ENCODE measurements around the gene ZNF394.
"Not testable (repeated sequence)": the region's sequence is repeated elsewhere in the genome, so short reads cannot be mapped to it uniquely, and the experiment has no call there.

ZNF394 gene

DNA sequence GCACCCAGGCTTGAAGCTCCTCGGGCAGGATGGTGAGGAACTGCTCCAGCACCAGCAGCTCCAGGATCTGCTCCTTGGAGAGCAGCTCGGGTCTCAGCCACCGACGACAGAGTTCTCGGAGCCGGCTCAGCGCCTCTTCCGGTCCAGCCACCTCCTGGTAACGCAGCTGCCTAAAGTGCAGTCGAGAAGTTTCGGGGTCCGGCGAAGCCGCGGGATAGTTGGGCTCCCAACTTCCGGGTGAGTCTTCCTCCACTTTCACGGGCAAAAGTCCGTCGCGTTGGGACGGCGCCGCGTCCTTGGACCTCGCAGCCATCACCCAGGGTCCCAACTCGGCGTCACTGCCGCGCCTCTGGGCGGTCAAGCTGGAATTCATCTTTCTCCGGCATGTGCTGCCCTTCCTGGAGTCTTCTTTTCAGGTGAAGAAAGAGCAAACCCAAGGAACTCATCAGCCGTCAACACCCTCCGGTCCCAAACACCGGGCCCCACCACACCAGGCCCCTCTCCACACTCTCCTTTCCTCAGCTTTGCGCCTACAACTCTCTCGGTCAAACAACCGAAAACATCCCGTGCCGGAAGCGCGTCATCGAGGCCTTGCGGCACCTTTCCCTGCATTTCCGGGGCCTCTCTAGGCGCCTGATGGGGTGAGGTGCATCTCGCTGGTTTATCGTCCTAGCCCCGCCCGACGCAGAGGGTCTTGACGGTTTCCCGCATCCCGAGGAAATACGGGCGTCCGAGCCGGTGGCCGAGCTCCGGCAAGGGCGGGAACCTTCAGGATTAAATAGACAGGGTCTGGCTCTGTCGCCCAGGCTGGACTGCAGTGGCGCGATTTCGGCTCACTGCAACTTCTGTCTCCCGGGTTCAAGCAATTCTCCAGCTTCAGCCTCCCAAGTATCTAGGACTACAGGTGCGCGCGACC is at the start of gene ZNF394:
TSS of gene ZNF394 (minus strand) at position 561 of the 916 bp plus-strand sequence. CDS start at position 373, 188 bp downstream.
- peak within 1 kb of the TSS; percentile 97 for H3K27ac Mint-ChIP-seq
- peaks cover 17% of the 10 kb centered on the region for H3K4me1 Mint-ChIP-seq (ENCODE audit: low read depth)
- H3K36me3 Mint-ChIP-seq (ENCODE audit: low read depth) = peaks cover 45% of the 10 kb centered on the region
- no peaks in the 10 kb centered on the region for H3K27me3 Mint-ChIP-seq (ENCODE audit: low read depth)
- H3K9me3 Mint-ChIP-seq = peaks cover 13% of the 10 kb centered on the region
- peak within 1 kb of the TSS; percentile 96 for H3K4me3 Mint-ChIP-seq

DNA sequence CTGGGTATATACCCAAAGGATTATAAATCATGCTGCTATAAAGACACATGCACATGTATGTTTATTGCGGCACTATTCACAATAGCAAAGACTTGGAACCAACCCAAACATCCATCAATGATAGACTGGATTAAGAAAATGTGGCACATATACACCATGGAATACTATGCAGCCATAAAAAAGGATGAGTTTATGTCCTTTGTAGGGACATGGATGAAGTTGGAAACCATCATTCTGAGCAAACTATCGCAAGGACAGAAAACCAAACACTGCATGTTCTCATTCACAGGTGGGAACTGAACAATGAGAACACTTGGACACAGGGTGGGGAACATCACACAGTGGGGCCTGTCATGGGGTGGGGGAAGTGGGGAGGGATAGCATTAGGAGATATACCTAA is 49.5 kb upstream of the ZNF394 start:
- H3K4me3 Mint-ChIP-seq; H3K27me3 Mint-ChIP-seq (ENCODE audit: low read depth); H3K27ac Mint-ChIP-seq: not testable (repeated sequence)
- Mint-ChIP-seq H3K36me3 (ENCODE audit: low read depth) (peaks cover 22% of the 10 kb centered on the region), H3K4me1 (ENCODE audit: low read depth) (peaks cover 21% of the 10 kb centered on the region), H3K9me3 (peaks cover 32% of the 10 kb centered on the region)

DNA sequence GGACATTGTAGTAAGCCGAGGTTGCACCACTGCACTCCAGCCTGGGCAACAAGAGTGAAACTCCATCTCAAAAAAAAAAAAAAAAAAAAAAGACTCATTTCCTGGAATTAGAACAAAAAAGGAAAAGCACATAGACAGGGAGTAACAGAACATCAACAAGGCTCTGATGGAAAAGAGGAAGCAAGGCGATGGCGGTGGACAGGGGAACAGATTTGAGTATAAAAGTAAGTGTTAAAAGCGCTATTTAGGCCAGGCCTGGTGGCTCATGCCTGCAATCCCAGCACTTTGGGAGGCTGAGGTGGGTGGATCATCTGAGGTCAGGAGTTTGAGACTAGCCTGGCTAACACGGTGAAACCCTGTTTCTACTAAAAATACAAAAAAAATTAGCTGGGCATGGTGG is 45.2 kb upstream of the ZNF394 start:
- not testable (repeated sequence) for H3K4me1 Mint-ChIP-seq (ENCODE audit: low read depth); H3K27me3 Mint-ChIP-seq (ENCODE audit: low read depth); H3K4me3 Mint-ChIP-seq; H3K27ac Mint-ChIP-seq
- H3K9me3 Mint-ChIP-seq = peaks cover 58% of the 10 kb centered on the region
- H3K36me3 Mint-ChIP-seq (ENCODE audit: low read depth) = peaks cover 26% of the 10 kb centered on the region

DNA sequence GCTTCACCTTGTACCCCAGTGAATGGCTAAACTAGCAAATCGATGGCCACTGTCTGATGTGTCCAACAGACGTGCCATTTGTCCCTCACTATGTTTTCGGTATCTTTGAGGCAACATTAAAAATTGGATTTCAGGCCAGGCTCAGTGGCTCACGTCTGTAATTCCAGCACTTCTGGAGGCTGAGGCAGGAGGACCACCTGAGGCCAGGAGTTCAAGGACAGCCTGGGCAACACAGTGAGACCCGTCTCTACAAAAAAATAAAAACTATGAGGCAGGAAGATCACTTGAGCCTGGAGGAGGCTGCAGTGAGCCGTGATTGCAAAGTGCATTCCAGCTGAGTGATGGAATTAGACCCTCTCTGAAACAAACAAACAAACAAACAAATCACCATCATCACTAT is 43.8 kb upstream of the ZNF394 start:
- peaks cover 58% of the 10 kb centered on the region for H3K9me3 Mint-ChIP-seq
- H3K27ac Mint-ChIP-seq = no peak overlapping the region
- no peaks in the 10 kb centered on the region for H3K27me3 Mint-ChIP-seq (ENCODE audit: low read depth)
- no peak overlapping the region for H3K4me3 Mint-ChIP-seq
- H3K4me1 Mint-ChIP-seq (ENCODE audit: low read depth) = no peaks in the 10 kb centered on the region
- H3K36me3 Mint-ChIP-seq (ENCODE audit: low read depth) = peaks cover 23% of the 10 kb centered on the region

DNA sequence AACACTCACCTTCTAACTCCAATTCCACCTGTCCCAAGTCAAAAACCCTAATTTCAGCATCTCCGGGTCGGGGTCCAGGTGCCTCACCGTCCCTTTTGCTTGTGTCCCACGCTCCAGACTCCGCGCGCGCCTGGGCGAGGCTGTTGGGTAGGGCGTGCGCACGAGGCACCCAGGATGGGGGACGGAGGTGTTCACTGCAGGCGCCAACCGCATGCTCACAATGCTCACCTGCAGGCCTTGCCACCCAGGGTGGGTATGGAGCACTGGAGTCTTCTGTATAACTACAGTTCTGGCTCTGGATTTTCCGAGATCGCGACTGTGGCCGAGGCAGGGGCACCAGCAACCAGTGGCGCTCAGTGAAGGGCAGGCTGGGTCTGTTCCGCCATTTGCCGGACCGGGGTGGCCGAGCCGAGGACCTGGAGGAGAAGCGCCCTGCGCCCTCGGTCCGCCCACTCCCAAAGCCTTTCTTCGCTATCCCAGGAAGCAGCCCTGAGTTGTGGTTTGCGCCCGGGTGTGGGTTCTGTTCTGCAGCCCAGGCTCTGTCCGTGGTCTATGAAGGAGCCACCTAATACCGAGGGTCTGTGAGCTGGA is 43.1 kb upstream of the ZNF394 start:
- peaks cover 61% of the 10 kb centered on the region for H3K9me3 Mint-ChIP-seq
- H3K27ac Mint-ChIP-seq = no peak overlapping the region
- no peaks in the 10 kb centered on the region for H3K27me3 Mint-ChIP-seq (ENCODE audit: low read depth)
- no peaks in the 10 kb centered on the region for H3K4me1 Mint-ChIP-seq (ENCODE audit: low read depth)
- peaks cover 18% of the 10 kb centered on the region for H3K36me3 Mint-ChIP-seq (ENCODE audit: low read depth)
- H3K4me3 Mint-ChIP-seq = no peak overlapping the region

DNA sequence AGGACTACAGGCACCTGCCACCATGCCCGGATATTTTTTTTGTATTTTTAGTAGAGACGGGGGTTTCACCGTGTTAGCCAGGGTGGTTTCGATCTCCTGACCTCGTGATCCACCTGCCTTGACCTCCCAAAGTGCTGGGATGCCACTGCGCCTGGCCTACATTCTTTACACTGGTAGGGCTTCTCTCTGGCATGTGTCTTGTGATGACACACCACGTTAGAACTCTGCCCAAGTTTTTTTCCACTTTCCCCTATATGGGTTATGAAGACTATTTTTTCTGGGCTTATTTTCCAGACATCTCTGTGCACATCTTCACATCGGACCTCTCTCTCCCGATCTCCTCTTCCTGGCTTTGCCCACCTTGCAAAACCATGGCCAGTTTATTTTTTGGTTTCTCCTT is 41.1 kb upstream of the ZNF394 start:
- Mint-ChIP-seq H3K4me1 (ENCODE audit: low read depth) (no peaks in the 10 kb centered on the region), H3K9me3 (peaks cover 63% of the 10 kb centered on the region), H3K27ac (no peak overlapping the region), H3K27me3 (ENCODE audit: low read depth) (no peaks in the 10 kb centered on the region), H3K36me3 (ENCODE audit: low read depth) (peaks cover 19% of the 10 kb centered on the region), H3K4me3 (no peak overlapping the region)

DNA sequence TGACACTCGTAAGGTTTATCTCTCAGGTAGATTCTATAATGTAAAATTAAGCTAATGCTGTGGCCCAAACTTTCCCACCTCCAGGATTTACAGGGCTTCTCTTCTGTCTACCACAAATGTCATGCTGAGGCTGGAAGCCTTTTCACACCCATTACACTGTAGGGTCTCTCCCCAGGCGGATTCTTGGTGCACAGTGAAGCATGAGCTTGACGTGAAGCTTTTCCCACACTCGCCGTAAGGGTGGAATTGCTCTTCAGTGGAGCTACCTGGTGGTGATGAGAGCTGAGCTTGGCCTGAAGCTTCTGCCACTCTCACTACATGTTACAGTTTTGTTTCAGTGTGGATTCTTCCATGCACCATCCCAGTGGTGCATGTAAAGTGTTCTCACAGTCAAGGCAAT is 40.5 kb upstream of the ZNF394 start:
- H3K27me3 Mint-ChIP-seq (ENCODE audit: low read depth) = no peaks in the 10 kb centered on the region
- H3K4me3 Mint-ChIP-seq = no peak overlapping the region
- peaks cover 68% of the 10 kb centered on the region for H3K9me3 Mint-ChIP-seq
- peaks cover 22% of the 10 kb centered on the region for H3K36me3 Mint-ChIP-seq (ENCODE audit: low read depth)
- H3K4me1 Mint-ChIP-seq (ENCODE audit: low read depth) = no peaks in the 10 kb centered on the region
- H3K27ac Mint-ChIP-seq = no peak overlapping the region

DNA sequence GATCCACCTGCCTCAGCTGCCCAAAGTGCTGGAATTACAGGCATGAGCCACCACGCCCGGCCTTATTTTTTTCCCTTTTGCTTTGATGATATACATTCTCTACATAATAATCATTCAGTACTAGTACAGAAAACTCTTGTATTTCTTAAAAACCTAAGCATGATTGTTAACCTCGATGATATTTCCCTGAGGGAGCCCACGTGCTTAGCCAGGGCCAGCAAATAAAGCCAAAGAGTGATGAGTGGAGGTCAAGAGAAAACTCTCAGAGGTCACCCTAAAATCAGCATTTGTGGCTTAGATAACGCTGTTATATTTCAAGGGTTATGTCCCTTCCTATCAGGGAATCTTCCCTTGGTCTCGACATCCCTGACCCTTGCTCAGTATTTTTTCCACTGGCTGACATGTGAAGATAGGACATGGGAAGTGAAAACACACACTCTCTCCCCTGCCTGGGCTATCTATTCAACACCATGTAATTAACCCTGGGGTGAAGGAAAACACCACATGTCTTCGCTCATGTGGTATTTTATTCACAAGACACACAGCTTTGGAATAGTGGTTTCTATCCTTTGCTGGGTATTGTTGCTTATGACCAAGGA is 39.2 kb upstream of the ZNF394 start:
- Mint-ChIP-seq H3K9me3 (peaks cover 69% of the 10 kb centered on the region), H3K27me3 (ENCODE audit: low read depth) (no peaks in the 10 kb centered on the region), H3K4me3 (no peak overlapping the region), H3K27ac (no peak overlapping the region), H3K4me1 (ENCODE audit: low read depth) (no peaks in the 10 kb centered on the region), H3K36me3 (ENCODE audit: low read depth) (peaks cover 23% of the 10 kb centered on the region)

DNA sequence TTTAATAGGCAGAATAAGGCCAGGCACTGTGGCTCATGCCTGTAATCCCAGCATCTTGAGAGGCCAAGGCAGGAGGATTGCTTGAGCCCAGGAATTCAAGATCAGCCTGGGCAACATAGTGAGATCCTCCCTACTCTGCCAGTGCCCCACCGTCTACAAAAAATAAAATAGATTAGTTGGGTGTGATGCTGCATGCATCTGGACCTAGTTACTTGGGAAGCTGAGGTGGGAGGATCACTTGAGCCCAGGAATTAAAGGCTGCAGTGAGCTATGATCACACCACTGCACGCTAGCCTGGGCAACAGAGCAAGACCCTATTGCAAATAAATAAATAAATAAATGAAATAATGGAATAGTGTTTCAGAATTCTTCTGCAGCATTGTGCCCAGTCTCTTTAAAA is 35.6 kb upstream of the ZNF394 start:
- peaks cover 43% of the 10 kb centered on the region for H3K36me3 Mint-ChIP-seq (ENCODE audit: low read depth)
- peaks cover 72% of the 10 kb centered on the region for H3K9me3 Mint-ChIP-seq
- H3K27ac Mint-ChIP-seq = no peak overlapping the region
- H3K27me3 Mint-ChIP-seq (ENCODE audit: low read depth) = no peaks in the 10 kb centered on the region
- H3K4me1 Mint-ChIP-seq (ENCODE audit: low read depth) = no peaks in the 10 kb centered on the region
- no peak overlapping the region for H3K4me3 Mint-ChIP-seq

DNA sequence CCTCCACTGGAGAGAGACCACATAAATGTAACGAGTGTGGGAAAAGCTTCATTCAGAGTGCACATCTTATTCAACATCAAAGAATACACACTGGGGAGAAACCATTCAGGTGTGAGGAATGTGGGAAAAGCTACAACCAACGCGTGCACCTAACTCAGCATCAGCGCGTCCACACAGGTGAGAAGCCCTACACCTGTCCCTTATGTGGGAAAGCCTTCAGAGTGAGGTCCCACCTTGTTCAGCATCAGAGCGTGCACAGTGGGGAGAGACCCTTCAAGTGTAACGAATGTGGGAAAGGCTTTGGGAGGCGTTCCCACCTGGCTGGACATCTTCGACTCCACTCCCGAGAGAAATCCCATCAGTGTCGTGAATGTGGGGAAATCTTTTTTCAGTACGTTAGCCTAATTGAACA is 31.3 kb upstream of the ZNF394 start:
- Mint-ChIP-seq H3K27me3 (ENCODE audit: low read depth) (no peaks in the 10 kb centered on the region), H3K36me3 (ENCODE audit: low read depth) (peaks cover 74% of the 10 kb centered on the region), H3K4me3 (no peak overlapping the region), H3K4me1 (ENCODE audit: low read depth) (no peaks in the 10 kb centered on the region), H3K27ac (no peak overlapping the region), H3K9me3 (peaks cover 64% of the 10 kb centered on the region)

DNA sequence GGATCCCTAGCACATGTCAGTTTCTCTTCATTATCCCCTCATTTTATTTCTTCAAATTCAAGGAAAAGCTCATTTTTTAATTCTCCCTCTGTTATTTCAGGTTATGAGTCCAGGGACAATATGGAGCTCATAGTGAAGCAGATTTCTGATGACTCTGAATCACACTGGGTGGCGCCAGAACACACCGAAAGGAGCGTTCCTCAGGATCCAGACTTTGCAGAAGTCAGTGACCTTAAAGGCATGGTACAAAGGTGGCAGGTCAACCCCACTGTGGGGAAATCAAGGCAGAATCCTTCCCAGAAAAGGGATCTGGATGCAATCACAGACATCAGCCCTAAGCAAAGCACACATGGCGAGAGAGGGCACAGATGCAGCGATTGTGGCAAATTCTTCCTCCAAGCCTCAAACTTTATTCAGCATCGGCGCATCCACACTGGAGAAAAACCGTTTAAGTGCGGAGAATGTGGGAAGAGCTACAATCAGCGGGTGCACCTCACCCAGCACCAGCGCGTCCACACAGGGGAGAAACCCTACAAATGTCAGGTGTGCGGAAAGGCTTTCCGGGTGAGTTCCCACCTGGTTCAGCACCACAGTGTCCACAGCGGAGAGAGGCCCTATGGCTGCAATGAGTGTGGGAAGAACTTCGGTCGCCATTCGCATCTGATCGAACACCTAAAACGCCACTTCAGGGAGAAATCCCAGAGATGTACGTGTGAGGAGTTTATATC is 25.8 kb upstream of the ZNF394 start:
- H3K4me3 Mint-ChIP-seq = no peak overlapping the region
- peaks cover 68% of the 10 kb centered on the region for H3K36me3 Mint-ChIP-seq (ENCODE audit: low read depth)
- no peak overlapping the region for H3K27ac Mint-ChIP-seq
- H3K27me3 Mint-ChIP-seq (ENCODE audit: low read depth) = no peaks in the 10 kb centered on the region
- H3K4me1 Mint-ChIP-seq (ENCODE audit: low read depth) = no peaks in the 10 kb centered on the region
- peaks cover 34% of the 10 kb centered on the region for H3K9me3 Mint-ChIP-seq

DNA sequence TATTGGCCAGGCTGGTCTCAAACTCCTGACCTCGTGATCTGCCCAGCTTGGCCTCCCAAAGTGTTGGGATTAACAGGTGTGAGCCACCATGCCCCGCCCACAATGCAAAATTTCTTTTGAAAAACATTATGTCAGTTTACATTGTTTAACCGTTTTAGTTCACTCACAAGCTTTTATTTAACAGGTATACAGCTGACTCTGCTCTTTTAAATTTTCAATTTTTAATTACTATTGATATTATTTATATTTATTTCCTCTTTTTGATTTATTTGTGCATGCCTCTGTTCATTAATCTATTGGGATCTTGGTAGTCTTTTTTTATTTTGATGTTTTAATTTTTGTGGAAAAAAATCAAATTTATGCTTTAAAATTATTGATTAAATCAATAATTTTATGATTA is 21.3 kb upstream of the ZNF394 start:
- no peaks in the 10 kb centered on the region for H3K27me3 Mint-ChIP-seq (ENCODE audit: low read depth)
- H3K9me3 Mint-ChIP-seq = peaks cover 10% of the 10 kb centered on the region
- no peak overlapping the region for H3K4me3 Mint-ChIP-seq
- peaks cover 52% of the 10 kb centered on the region for H3K36me3 Mint-ChIP-seq (ENCODE audit: low read depth)
- H3K27ac Mint-ChIP-seq = no peak overlapping the region
- no peaks in the 10 kb centered on the region for H3K4me1 Mint-ChIP-seq (ENCODE audit: low read depth)

DNA sequence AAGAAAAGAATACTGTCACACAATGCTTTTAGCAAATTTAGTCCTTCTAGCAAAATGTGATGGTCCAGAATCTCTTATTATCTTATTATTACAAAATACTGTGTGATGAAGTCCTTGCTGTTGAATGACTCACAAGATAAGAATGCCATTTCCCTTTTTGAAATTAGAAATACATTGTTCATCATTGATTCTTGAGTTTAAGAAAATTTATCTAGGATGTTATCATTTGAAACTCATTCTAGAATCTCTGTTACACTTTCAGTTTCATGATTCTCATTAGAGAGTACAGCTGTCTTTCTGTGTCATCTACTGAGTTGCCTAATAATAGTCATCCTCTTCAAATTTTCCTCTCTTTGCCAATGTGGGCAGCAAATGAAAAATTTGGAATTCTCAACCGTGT is 14.0 kb upstream of the ZNF394 start:
- Mint-ChIP-seq H3K4me3 (no peak overlapping the region), H3K27me3 (ENCODE audit: low read depth) (no peaks in the 10 kb centered on the region), H3K9me3 (no peaks in the 10 kb centered on the region), H3K36me3 (ENCODE audit: low read depth) (peaks cover 41% of the 10 kb centered on the region), H3K27ac (no peak overlapping the region), H3K4me1 (ENCODE audit: low read depth) (peaks cover 6% of the 10 kb centered on the region)

DNA sequence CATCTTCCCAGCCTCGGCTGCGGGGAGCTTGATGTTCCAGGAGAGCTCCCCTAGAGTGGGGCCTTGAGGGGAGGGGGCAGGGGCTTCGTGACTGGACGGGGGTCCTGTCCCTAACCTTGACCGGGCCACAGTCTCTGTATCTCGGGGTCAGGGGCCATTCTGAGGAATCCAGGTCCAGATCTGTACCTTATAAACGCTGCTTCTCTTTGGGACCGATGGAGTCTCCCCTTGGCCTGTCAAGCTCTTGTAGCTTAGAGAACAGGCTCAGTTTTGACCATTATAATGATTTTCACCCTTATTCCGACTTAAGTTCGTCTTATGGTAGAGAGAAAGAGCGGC is 5.2 kb upstream of the ZNF394 start:
- peaks cover 3% of the 10 kb centered on the region for H3K9me3 Mint-ChIP-seq
- H3K27ac Mint-ChIP-seq = peak overlapping the region; percentile 96
- peaks cover 19% of the 10 kb centered on the region for H3K36me3 Mint-ChIP-seq (ENCODE audit: low read depth)
- H3K27me3 Mint-ChIP-seq (ENCODE audit: low read depth) = no peaks in the 10 kb centered on the region
- peak overlapping the region; percentile 96 for H3K4me3 Mint-ChIP-seq
- peaks cover 20% of the 10 kb centered on the region for H3K4me1 Mint-ChIP-seq (ENCODE audit: low read depth)
